Muscle layer of colon (tissue), 2 donors: ENCODE data around the gene SFRP4.

ENCODE experiments used
- H3K27ac ChIP-seq: one replicate; pipeline ENCODE4 v1.7.0; 2013; ENCODE audit warnings: low read depth, mild to moderate bottlenecking, low read length, moderate library complexity
- H3K27me3 ChIP-seq, 2 donors: one replicate each; pipeline ENCODE4 v1.7.0; 2013; ENCODE audit warnings: low read length in 2 of 2, mild to moderate bottlenecking in 2 of 2; ENCODE audit not compliant: insufficient read depth in 2 of 2, control insufficient read depth in 1 of 2
- H3K36me3 ChIP-seq: one replicate; pipeline ENCODE4 v1.7.0; 2013; ENCODE audit warnings: mild to moderate bottlenecking, low read length; ENCODE audit not compliant: insufficient read depth
- H3K4me1 ChIP-seq: one replicate; pipeline ENCODE4 v1.7.0; 2013; ENCODE audit warnings: mild to moderate bottlenecking, low read length; ENCODE audit not compliant: insufficient read depth
- H3K4me3 ChIP-seq, 2 donors: one replicate each; pipeline ENCODE4 v1.7.0; 2013; ENCODE audit warnings: low read length in 2 of 2, low read depth in 1 of 2, mild to moderate bottlenecking in 1 of 2, moderate library complexity in 1 of 2
- H3K9ac ChIP-seq: one replicate; pipeline ENCODE4 v1.7.0; 2013; ENCODE audit warnings: low read length
- H3K9me3 ChIP-seq: one replicate; pipeline ENCODE4 v1.7.0; 2013; ENCODE audit warnings: mild to moderate bottlenecking, low read length
- donor health status: abdominal sarcoma.
- donor health status: Adenocarcinoma of cecum.

Gene SFRP4

DNA sequence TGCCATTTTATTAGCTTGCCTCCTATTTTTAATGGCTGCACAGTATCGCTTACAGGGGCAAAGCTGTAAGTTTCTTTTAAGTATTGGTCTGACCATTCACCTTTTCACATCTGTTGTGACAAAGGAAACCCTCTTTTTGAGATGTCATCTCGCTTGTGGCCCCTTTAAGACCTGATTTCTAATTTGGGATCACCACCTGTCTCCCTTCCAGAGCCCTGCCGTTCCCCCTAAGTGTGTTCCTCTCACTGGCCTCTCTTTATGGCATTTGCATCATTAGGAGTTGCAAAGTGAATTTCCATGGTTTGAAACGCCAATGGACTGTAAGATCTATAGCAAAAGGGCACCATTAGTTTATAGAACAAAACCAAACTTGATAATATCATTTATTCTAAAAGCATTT, 5.3 kb upstream of the SFRP4 start:
- Histone ChIP-seq H3K4me1 (peaks cover 9% of the 10 kb centered on the region), H3K27ac (no peak overlapping the region), H3K9ac (no peak overlapping the region), H3K9me3 (no peaks in the 10 kb centered on the region), H3K27me3 (peaks cover 0 to 13% of the 10 kb centered on the region in 2 donors), H3K4me3 (no peak overlapping the region), H3K36me3 (no peaks in the 10 kb centered on the region)

DNA sequence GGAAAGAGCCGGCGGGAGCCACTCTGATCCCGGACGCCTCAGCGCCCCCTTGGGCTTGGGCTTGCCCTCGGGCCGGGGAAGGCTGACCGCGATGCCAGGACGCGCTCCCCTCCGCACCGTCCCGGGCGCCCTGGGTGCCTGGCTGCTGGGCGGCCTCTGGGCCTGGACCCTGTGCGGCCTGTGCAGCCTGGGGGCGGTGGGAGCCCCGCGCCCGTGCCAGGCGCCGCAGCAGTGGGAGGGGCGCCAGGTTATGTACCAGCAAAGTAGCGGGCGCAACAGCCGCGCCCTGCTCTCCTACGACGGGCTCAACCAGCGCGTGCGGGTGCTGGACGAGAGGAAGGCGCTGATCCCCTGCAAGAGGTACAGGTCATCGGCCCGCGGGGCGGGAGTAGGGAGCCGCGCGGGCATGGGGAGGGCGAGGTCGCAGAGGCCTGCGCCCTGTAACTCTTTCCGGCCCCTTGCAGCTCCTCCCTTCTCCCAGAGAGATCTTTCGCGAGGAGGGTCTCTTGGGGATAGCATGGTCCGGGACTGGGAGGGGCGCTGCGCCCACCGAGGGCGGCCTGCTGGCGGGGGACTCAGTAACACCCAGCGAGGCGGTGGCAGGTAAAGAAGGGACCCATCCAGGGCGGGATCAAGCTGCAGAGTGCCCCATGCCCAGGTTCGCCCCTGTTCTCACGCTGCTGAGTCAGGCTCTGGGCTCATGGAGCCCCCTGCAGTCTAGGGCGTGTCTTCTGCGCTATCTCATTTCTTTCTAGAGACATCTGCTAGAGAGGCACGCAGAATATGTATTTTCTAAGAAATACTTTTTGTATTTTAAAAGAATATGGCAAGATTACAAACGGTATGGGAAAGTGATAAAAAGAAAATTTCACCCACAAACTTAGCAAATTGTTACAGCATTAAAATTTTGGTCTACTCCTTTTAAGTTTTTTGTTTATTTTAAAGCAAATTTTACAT, 4.5 kb upstream of the SFRP4 start:
- Histone ChIP-seq H3K4me3 (peak overlapping the region; percentile 43 to 59), H3K27me3 (peaks cover 0 to 20% of the 10 kb centered on the region in 2 donors), H3K27ac (peak overlapping the region; percentile 21), H3K4me1 (peaks cover 9% of the 10 kb centered on the region), H3K9ac (no peak overlapping the region), H3K9me3 (no peaks in the 10 kb centered on the region), H3K36me3 (no peaks in the 10 kb centered on the region)

DNA sequence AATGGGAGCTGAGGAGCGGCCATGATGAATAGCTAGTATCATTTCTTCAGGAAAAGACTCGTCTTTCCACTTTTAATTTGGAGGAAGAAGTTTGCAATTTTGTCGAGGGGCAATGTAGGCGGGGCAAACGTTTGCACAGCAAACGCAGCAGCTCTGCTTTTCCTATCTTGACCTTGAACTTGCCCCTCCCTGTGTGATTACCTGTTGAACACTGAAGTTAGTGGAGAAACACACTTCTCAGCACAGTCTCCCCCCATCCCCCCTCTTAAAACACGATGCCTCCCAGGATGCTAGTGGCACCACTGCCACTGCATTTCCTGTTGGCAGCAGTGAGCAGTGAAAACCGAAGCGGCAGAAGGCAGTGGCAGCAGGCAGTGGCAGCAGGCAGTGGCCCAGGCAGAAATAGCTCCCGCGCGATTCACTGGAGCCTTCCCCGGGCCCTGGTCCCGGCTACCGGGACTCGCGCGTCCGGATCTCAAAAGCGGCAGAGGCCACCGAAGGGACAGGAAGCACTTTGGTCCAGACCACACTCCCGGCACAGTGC, 3.8 kb upstream of the SFRP4 start, which contains the start of gene EPDR1:
Gene EPDR1, plus strand, starts transcription at position 336 of the 544 bp plus-strand sequence. CDS start 300 bp downstream, outside the sequence.
- Histone ChIP-seq H3K36me3 (no peaks in the 10 kb centered on the region), H3K27ac (peak within 1 kb of the TSS; percentile 21), H3K4me1 (peaks cover 9% of the 10 kb centered on the region), H3K27me3 (peaks cover 0 to 24% of the 10 kb centered on the region in 2 donors), H3K4me3 (peak within 1 kb of the TSS; percentile 43 to 59), H3K9me3 (no peaks in the 10 kb centered on the region), H3K9ac (no peak within 1 kb of the TSS)

DNA sequence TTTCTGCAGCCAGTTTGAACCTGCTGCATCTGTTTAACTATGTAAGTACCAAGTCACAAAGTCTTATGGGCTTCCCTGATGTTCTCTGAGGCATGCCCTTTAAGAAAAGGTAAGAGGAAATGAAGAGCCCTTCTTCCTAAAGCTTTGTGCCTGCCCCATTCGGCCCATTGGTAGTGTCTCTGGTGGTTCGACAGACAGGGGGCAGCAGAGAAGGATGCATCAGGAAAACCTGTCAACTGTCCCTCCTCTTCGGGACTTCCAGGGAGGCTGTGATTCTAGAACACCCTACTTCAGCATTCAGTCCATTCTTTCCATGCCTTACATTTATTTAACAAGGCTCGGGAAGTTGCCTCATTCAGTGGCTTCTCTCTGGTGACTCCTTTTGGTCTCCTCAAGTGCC, 1.9 kb upstream of the SFRP4 start:
- Histone ChIP-seq H3K4me3 (no peak overlapping the region), H3K27ac (no peak overlapping the region), H3K27me3 (peaks cover 0 to 24% of the 10 kb centered on the region in 2 donors), H3K36me3 (no peaks in the 10 kb centered on the region), H3K9me3 (no peaks in the 10 kb centered on the region), H3K9ac (no peak overlapping the region), H3K4me1 (peaks cover 9% of the 10 kb centered on the region)

DNA sequence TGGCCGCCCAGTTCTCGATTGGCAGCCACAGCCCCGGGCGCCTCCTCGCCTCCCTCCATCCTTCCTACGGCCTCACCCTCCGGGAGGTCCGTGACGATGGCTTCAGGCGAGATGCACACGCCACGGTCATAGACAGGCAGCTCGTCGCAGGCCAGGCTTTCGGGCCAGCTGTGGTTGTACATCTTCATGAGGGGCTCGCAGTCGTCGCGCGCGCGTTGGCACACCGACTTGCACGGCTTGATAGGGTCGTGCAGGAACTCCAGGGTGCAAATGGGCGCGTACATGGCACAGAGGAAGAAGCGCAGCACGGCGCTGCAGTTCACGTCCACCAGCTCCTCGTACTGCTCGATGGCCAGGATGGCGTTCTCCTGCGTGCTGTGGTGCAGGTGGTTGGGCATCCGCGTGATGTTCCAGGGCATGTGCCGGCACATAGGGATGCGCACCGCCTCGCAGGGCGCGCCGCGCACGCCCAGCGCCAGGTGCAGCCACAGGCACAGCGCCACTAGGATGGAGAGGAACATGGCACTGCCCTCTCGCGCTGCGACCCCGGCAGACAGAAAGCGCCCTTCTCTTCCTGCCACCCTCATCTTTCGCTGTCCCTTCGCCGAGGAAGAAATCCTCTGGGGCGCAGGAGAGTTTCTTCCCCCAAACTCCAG, 472 bp downstream of the SFRP4 start:
- Histone ChIP-seq H3K9me3 (no peaks in the 10 kb centered on the region), H3K27me3 (peaks cover 0 to 23% of the 10 kb centered on the region in 2 donors), H3K4me3 (peak overlapping the region; percentile 41 to 60), H3K27ac (no peak overlapping the region), H3K9ac (no peak overlapping the region), H3K4me1 (peaks cover 9% of the 10 kb centered on the region), H3K36me3 (no peaks in the 10 kb centered on the region)

DNA sequence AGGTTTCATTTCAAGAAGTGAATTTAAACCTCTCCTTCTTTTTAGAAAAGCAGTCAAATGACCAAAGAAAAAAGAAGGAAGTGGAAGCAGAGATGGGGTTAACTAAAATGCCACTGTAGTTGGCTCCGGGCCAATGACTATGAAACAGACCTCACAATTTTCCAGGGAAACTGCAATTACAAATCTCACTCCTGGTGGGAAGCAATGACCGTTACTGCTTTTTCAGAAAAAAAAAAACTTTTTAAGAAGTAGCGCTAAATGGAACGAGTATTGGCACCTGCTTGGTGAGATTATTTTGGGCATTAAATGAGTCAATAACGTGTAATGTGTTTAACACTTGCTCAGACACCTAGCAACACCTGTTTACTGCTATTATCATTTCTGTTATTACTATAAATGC, 1.2 kb downstream of the SFRP4 start:
- peaks cover 0 to 18% of the 10 kb centered on the region in 2 donors for H3K27me3 ChIP-seq
- no peak overlapping the region for H3K27ac ChIP-seq
- no peak overlapping the region for H3K9ac ChIP-seq
- H3K4me3 ChIP-seq, result peak overlapping the region in 1 of 2 donors; percentile 60
- peaks cover 9% of the 10 kb centered on the region for H3K4me1 ChIP-seq
- no peaks in the 10 kb centered on the region for H3K9me3 ChIP-seq
- no peaks in the 10 kb centered on the region for H3K36me3 ChIP-seq

DNA sequence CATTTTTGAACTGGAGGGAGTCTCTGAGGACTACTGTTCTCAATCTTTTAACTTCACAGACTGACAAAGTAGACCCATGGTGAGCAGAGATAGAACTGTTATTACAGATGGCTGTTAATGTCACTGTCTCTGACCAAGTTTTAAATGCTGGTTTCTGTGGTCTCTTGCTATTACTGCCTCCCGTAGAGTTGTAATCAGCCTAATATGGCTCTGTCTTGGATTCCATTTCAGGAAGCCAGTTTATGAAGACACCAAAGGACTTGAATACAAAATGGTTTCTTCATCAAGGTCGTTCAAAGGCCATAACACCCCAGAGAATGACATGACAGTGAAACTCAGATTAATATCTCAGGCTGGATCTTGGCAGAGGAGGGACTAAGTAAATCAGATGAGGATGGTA, 3.9 kb downstream of the SFRP4 start:
- Histone ChIP-seq H3K9me3 (no peaks in the 10 kb centered on the region), H3K4me1 (peaks cover 7% of the 10 kb centered on the region), H3K27ac (no peak overlapping the region), H3K9ac (no peak overlapping the region), H3K36me3 (no peaks in the 10 kb centered on the region), H3K4me3 (no peak overlapping the region), H3K27me3 (peaks cover 0 to 11% of the 10 kb centered on the region in 2 donors)

DNA sequence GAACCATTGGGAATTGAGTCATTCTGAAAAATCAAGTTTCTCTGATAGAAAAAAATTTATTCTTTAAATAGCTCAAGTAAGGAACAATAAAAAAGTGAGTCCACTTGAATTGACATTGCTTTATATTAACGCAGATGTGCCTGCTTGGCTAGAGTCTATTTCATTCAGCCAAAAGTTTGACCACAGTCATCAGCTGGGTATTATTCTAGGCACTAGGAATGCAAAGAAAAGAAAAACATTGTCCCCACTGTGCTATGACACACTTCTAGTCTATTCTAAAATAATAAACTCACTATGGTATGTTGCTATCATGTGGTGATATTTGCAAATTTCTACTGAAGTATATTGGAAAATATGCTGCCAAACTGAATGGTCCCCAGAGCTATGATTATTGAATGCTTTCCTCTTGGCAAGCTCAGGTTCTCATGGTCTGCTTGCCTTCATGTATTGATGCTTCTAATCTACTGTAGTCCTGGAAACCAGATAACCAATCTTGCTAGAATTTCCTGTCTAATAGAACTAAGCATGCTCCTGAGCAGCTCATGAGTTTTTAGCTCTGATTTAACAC, 8.3 kb downstream of the SFRP4 start:
- H3K27me3 ChIP-seq, result no peaks in the 10 kb centered on the region
- no peak overlapping the region for H3K9ac ChIP-seq
- H3K27ac ChIP-seq, result no peak overlapping the region
- no peaks in the 10 kb centered on the region for H3K36me3 ChIP-seq
- H3K9me3 ChIP-seq, result no peaks in the 10 kb centered on the region
- no peaks in the 10 kb centered on the region for H3K4me1 ChIP-seq
- no peak overlapping the region for H3K4me3 ChIP-seq

DNA sequence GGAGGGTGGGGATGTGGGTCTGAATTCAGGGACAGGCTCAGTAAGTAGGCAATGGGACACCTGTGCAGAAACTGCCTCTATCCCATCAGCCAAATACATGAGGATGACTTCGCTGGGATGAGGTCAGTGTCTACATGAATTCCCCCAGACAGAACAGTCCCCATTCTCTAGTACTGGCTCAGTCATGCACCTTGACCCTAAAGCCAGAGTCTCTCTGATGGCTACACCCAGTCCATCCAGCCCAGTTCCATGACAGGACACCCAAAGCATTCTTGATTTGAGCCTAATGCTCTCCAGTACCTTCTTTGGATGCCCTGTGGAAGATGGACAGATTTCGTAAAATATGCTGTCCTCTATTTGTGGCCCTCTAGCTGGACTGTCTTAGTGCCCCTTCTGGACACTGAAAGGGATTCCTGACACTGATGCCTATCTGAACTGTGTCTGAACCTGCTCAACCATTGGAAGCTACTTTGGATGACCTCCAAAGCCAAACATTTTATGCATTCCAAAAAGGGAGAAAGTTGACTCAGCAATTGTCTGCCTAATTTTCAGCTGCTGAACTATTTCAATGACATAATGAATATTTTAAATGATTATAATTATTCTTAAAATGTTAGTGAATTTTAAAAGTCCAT, 14.6 kb downstream of the SFRP4 start:
- no peaks in the 10 kb centered on the region for H3K9me3 ChIP-seq
- H3K9ac ChIP-seq, result no peak overlapping the region
- H3K4me3 ChIP-seq, result no peak overlapping the region
- H3K36me3 ChIP-seq, result no peaks in the 10 kb centered on the region
- H3K27me3 ChIP-seq, result no peaks in the 10 kb centered on the region
- no peak overlapping the region for H3K27ac ChIP-seq
- H3K4me1 ChIP-seq, result peaks cover 5% of the 10 kb centered on the region

DNA sequence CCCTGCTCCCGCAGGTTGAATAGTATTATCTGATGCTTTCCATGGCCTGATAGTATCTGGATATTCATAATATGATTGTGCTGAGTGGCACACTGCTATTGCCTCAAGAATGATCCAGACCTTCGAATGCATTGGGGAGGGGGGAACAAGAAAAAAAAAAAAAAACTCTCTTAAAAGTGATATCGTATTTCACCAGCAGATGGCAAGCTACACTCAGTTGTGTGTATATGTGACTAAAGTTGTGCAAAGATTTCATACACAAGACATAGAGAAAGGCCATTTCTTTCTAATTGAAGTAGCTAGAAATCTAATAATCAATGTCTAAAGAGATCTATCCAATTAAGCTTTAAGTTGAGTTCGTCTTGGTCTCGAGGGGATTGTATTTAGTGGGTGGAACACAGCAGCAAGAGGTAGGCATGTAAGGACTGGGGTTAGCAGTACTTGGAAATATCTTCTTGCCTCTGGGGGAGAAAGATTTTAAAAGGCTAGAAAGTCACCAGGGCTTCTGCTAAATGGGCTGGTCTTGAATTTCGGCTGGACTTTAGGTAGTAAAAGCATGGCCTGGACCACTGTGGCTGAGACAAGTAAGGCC, 15.3 kb downstream of the SFRP4 start:
- H3K9ac ChIP-seq, result no peak overlapping the region
- no peaks in the 10 kb centered on the region for H3K9me3 ChIP-seq
- H3K36me3 ChIP-seq, result no peaks in the 10 kb centered on the region
- H3K4me3 ChIP-seq, result no peak overlapping the region
- peaks cover 5% of the 10 kb centered on the region for H3K4me1 ChIP-seq
- no peak overlapping the region for H3K27ac ChIP-seq
- no peaks in the 10 kb centered on the region for H3K27me3 ChIP-seq
